NCI-H2107 treated with DMSO at 0.1 percent for 48 hours (cell line): ENCODE measurements around the gene DDRGK1.
A peak's percentile ranks its signal among the peaks of the same experiment; 100 is the strongest.

Source experiments
- DNase-seq: peaks from one replicate; lab custom pipeline; 2025; ENCODE audit not compliant: unreplicated experiment; lab: John Stamatoyannopoulos, UW

The DDRGK1 gene

DNA sequence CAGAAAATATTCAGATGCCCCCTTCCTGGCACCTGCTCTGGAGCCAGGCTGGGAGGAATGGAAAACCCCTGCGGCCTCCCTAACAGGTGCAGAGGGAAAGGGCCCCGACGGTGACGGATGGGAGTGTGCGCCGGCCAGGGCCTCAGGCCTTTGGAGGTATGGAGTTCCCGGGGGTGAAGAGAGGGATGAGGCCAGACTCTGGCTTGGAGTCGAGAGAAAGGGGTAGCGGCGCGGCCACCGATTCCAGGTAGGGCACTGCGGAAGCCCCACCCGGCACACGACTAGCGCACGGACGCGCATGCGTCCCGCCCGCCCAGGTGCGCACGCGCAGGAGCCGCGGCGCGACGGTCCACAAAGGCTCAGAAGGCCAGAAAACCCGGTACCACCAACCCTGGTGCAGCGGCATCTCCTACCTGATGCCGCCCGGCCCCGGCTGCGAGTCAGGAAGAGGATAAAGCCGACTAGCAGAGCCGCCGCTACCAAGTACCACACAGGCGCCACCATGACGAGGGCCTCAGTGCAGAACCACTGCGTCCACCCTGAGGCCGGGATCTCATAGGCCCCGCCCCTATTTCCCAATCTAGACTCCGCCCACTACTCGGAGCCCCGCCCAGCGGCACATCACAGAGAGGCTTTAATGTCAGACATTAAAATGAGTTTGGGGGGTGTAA lies at the start of gene DDRGK1:
Gene DDRGK1 (minus strand): TSS at position 559 of the 671 bp plus-strand sequence. CDS start 55 bp downstream, at position 504.
- peak; percentile 72 for DNase-seq

DNA sequence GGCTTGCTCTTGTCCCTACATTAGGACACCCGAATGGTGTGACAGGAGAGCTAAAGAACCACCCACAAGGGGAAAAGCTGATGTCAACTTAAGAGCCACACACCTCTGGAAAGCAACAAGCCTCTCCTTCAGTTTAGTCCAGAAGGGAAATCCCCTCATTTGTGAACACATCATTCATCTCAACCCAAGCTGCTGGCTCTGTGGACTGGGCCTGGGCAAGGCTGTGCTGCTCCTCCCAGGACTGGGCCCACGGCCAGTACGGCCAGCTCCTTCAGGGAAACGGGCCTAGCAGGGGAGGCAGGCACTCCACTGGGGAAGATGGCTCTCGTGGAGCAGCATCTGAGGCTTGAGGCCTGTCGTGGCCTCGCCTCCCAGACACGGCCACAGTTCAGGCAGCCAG lies 47.3 kb upstream of the DDRGK1 start:
- no peak for DNase-seq

DNA sequence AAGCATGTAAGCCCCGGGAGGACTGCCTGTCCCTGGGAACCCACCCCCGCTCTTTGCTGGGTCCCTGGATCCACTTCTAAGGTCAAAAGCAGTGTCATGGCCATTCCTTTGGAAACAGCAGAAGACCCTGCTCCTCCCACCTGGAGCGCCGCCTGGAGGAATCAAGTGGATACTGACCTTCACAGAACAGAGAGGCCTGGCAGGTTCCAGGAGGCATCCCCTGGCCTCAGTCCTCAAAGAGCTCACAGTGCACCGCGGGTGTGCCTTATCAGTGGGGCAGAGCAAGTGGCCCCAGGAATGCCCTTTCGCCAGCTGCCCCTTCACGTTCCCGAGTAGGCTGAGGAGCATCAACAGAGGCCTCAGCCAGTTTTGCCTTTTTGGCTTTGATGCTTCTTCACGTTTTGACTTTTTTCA lies 45.6 kb upstream of the DDRGK1 start:
- no peak for DNase-seq

DNA sequence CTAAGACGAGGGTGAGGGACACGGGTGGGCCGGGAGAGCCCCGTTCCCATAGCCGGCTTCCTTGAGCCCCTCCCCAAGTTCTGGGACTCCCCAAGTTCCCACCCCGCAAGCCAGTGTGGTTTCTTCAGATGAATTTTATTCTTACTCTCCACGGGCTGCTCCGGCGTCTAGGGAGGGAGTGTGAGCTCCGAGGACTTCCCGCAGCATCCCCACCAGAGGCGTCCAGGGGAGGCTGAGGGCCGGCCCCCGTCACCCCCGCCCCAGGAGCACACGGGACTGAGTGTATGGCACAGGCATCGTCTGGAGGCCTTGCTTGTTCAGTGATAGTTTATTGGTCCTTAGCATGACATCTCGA lies 44.5 kb upstream of the DDRGK1 start:
- no peak for DNase-seq

DNA sequence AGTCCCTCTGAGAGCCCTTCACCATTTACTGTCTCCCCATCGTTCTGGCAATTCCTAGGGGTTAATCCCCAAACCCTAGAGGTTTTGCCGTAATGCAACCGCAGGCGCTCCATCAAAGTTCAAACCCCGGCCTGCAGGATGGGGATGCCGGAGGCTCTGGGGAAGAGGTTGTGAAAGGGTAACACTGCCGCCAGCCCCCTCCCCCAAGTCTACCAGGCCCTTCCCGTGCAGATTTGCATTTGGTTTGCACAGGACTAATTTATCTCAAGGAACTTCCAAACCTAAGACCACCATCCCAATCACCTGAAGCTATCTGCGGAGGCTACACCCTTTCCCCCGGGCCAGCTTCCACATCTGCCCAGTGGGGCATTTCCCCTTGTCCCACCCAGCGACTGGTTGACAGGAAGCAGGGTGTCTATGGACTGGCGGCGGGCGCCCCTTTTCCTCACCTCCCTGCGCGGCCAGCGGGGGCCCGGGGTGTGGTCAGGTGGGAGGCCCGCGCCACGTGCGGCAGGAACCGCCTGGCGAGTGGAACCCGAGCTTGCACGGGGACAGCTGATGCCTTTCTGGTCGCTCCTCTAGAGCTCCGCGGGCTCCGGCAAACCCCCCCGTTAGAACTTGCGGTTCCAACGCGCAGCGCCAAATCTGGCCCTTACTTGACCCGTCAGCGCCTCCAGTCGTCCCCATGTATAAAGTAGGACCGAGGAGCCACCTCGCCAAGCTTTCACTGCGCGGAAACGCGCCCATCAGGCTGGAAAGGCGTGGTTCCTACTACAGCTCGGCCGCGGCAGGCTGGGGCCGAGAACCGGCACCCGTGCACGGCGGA lies 43.9 kb upstream of the DDRGK1 start:
- DNase-seq, result no peak

DNA sequence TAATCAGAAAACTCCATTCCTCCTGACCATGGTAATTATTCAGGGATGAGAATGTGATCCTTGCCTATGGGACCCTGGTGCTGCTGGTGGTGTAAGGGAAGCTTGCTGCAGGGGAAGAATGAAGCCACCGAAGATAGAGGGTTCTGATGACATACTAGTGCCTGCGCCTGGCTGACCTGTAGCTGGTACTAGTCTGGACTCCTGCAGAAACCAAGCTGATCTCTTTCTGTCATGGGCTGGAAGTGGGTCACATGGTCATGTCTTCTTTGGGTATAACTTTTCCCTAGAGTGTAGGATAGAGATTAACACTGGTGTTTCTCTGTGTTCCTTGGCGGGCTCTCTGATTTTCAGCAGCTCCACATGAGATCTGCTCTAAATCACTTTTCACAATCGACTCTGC lies 43.2 kb upstream of the DDRGK1 start:
- DNase-seq, result no peak

DNA sequence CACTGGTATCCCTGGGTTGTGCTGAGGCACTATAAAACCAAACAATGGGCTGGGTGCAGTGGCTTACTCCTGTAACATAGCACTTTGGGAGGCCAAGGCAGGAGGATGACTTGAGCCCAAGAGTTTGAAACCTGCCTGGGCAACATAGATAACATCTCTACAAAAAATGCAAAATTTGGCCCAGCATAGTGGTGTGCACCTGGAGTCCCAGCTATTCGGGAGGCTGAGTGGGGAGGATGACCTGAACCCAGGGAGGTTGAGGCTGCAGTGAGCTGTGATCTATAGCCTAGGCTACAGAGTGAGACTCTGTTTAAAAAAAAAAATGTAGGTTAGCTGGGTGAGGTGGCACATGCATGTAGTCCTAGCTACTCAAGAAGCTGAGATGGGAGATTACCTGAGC lies 42.2 kb upstream of the DDRGK1 start:
- DNase-seq, result no peak

DNA sequence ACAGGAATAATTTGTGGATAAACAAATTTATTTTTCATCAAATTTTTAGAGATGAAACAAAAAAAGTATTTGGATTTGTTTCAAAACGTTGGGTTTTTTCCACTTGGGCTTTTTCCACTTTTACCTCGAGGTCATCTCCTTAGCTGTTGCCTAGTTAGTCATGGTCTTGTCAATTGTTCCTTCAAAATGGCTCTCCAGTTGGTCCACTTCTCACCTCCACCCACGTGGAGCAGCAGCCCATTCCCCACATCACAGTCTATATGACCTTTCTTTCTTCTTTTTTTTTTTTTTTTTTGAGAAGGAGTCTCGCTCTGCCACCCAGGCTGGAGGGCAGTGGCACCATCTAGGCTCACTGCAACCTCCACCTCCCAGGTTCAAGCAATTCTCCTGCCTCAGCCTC lies 41.2 kb upstream of the DDRGK1 start:
- no peak for DNase-seq

DNA sequence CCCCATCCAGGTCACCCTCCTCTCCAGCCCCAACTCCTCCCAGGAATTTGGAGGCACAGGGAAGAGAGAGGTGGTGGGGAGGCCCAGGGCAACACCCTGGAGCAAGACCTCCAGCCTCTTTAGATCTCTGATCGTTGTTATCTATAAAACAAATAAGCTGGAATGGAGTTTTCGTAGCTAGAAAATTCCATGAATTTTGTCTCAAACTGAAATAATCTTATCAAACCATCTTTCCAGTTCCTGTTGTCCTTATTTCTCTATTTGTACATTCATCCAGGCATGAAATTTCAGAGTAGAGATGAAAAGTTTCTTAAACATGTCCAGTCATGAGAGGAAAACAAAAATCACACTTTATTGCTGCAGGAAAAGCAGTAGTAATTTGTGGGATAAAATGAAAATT lies 40.7 kb upstream of the DDRGK1 start:
- no peak for DNase-seq

DNA sequence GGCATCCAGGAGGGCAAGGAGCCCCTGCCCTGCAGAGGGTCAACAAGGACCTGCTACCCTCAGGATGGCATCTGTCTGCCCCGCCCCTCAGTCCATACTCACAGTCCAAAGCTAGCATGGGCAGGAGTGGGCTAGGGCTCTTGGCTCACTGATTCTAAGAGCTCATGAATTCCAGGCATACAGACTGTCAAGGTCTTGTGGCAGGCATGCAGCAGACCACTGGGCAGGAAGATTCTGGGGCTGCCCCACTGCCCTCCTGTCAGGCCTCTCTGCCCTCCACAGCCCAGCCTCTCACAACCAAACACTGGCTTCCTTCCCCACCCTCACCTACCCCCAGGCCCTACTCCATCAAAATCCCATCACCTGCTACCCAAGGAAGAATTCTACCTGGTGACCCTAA lies 40.1 kb upstream of the DDRGK1 start:
- no peak for DNase-seq

DNA sequence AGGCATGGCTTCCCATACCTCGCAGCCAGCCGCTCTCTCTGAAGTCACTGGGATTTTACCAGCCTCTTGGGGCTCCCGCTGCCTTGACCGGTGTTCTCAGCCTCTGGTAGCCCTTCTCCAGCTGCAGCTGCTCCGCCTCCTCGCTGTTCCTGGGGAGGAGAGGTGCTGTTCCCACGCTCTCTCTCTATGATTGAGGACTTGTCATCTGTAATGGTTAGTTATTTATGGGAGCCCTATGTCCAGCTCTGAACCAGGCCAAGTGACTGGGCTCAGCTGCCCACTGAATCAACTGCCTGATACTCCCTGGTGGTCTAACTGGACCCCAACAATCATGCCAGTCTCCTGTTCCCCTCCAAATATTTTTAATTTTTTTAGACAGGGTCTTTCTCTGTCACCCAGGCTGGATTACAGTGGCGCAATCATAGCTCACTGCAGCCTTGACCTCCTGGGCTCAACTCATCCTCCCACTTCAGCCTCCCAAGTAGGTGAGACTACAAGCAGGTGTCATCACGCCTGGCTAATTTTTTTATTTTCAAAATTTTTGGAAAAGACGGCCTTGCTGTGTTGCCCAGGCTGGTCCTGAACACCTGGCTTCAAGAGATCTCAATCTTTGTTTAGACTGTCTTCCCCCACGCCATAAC lies 39.4 kb upstream of the DDRGK1 start:
- DNase-seq, result no peak

DNA sequence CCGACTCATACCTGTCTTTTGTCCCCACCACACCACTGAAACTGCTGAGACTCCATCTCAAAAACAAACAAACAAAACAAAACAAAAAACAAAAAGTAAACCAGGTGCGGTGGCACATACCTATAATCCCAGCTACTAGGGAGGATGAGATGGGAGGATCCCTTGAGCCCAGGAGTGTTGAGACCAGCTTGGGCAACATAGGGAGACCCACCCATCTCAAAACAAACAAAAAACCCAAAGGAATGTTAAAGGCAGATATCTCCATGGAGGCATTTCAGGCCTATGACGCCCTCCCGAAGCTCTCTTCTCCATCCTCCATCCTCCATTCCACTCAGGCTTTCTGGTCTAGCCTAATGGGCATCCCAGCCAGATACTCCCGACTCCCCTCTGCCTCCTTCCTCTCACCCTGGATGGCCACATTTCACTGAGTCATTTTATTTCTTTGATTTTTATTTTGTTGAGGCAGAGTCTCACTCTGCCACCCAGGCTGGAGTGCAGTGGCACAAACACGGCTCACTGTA lies 37.8 kb upstream of the DDRGK1 start:
- no peak for DNase-seq

DNA sequence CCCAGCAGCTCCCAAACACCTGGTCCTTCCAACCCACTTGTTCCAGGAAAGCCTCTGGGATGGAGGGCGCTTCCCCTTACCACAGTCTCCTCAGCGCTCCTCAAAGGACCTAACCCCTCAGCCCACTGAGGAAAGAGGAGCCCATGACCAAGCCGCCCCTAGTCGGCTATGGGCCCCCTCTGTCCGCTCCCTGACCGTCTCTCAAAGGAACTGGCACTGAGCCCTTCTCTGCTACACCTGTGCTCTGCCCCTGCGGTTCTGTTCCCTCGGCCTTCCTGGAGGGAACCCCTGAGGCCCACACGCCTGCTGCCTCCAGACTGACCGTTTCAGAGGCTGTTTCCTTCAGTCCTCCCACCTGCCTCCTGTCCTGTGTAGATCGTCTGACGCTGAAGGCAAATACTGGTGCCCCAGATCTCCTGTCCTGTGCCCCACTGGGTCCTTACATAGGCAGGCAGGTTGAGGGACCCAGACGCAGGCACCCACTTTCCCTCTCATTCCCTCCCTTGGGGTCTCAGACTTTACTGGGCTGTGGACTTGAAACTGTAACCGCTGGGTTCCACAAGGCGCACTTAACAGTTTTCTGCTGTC lies 36.4 kb upstream of the DDRGK1 start:
- DNase-seq, result no peak

DNA sequence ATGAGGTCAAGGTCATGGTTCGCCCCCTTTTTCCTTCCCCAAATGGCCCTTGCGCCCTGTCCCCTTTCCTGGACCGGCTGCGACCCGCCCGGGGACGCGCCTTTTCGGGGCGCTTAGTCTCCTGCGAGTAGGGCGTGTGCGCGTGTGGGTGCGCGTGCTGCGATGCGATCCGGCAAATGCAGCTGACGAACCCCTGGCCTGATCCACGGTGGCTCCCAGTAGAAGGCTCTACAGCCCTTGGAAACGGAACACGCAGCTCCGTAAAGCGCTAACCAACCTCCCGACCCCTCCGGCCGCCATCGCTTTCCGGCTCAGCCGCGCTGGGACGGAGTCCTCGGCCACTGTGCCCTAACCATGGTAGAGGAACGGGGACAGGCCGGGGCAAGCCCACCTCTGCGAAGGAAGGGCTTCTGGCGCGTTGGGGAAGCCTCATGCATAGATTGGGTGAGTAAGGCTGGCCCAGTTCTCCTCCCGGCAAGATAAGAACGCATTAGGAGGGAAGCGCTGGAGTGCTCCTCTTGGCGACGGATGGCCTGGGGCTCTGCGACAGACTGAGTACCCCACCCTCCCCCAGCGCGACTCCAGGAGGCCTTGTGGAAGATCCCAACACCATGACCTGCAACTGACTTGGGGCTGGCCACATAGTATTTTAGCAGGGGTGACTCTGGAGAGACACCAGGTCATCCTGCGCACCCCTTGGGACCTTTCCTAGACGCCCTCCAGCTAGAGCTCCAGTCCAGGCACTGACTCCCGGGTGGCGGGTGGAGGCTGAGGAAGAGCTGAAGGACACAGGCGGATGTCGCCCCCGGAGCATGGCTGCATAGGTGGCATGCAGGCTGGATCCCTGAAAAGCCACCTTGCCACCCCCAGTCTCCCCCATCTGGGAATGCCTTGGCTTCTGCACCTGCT lies 35.6 kb upstream of the DDRGK1 start:
- DNase-seq, result no peak

DNA sequence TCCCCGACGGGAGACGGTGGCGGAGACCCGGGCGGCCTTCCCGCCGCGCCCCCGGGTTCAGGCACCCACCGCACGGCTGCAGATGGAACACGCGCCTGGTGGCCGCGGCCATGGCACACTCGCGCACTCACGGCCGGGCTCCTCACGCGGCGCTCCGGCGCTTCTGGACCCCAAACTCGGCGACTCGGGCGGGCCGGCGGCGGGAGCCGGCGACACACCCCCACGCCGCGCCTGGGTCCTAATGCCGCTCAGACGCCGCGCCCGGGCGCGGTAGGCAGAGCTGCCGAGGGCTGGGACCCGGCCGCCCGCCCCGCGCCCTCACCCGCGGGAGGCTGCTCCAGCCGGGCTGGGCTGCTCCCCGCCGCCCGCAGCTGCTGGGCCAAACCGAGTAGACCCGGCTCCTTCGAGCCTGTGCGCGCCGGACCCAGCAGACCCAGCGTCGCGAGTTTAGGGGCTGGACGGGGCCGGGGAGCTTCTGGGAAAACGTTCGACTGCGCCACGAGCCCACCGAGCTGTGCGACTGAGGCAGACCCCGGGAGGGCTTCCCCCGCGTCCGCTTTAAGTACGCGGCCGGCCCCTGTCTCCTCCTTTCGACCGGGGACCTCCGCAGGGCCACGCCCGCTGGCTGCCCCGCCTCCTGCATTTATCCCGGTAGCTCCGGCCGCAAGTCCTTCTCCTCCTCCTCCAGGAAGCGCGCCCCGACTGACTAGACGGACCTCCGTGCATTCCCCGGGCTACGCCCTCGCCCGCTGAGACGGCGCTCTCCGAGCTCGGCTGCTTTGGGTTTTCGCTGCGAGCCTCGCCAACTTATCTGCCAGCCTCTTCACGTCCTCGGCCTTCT lies 34.8 kb upstream of the DDRGK1 start, which contains the start of gene SLC4A11:
Gene SLC4A11 (minus strand): TSS at position 165 of the 841 bp plus-strand sequence. CDS start 53 bp downstream, at position 112.
- no peak for DNase-seq

DNA sequence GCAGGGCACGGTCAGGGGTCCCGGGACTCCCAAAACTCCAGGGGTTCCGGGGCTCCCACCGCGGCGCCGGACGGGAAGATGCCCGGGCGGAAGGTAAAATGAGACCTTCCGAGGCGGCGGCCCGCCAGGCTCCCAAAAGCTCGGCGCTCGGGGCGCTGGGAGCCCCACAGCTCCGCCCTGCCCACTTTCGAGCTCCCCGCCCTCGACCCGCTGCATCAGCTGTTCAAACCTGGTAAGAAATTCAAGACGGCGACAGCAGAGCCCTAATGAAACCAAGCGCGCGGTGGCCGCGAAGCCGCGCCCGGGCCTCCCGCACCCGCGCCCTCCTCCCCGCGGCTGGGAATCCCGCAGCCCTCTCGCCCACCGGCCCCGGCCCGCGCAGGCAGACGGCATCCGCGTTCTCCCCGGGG lies 34.1 kb upstream of the DDRGK1 start:
- DNase-seq, result no peak

DNA sequence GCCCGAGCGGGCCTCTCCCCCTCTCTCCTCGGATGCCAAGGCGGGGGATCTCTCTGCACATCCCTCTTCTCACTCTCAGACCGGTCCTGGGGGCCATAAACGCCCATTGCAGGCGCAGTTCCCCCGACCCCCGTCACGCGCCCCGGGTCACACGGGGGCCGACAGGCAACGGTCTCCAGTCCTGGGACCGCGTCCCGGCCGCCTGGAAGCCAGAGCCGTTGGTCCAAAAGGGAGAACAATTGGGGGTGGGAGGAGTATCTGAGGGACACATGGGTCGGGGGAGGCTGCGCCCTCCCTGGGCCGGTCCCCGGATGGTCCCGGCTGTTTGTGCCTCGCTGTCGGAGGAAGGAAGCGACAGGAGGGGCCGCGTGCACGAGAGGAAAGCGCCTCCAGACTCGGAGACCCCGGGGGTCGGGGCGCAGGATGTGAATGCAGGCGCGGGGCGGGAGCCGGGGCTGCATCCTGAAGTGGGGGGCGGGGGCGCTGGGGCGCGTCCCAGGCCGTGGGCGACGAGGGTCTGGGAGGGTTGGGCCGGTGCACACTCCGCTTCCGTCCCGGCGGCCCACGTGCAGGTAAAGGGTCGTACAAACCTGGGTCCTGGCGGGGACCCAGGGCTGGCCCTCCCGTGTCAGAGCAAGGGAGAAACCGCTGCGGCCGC lies 33.6 kb upstream of the DDRGK1 start:
- no peak for DNase-seq

DNA sequence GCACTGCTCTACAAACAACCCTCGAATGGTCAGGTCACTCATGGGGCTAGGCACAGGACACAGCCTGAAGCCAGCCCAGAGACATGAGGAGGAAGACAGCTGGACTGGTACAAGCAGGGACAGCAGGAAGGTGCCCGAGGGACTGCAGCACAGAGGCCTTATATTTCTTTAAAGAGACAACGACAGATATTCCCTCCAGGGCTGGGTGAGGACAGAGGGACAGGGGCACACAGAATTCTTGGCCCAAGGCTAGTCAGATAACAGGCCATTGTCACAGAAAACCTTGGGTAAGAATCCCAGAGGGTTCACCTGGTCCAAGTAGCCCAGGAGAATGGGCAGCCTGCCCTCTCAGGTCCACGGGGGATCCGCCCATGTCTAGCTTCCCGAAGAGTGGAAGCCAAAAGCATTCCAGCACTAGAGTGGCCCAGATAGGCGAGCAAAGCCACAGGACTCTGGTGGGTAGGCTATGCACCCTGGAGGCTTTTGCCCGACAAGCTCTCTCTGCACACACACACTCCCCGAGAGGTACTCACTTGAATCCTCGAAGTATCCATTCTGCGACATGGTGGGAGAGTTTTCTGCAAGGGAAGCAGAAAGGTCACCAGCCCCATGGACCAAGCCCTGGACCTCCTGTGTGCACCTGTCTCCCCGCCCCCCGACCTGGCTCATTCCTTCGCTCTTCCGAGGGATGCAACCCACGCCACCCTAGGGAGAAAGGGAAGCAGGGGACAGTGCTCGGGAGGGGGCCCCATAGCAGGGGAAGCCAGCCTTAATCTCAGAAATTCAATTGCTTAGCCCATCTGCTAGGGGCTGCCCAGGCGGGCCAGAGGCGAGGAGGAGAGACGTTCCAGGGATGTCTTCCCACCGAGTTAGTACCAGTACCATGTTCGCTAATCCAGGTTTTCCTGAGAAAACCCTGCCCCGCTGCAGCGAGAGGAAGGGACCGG lies 32.8 kb upstream of the DDRGK1 start:
- no peak for DNase-seq
